UCSD-AML1 (cell line): ENCODE measurements around the gene KRTAP21-3.
"Not testable (repeated sequence)": the region's sequence is repeated elsewhere in the genome, so short reads cannot be mapped to it uniquely, and the experiment has no call there.

Experiments
- DNase-seq: peaks from one replicate; lab custom pipeline; 2025; ENCODE audit not compliant: unreplicated experiment; lab: John Stamatoyannopoulos, UW

The KRTAP21-3 gene, protein sequence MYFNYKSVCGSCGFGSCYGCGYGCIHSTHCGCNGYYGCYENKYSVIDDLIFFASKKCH

DNA sequence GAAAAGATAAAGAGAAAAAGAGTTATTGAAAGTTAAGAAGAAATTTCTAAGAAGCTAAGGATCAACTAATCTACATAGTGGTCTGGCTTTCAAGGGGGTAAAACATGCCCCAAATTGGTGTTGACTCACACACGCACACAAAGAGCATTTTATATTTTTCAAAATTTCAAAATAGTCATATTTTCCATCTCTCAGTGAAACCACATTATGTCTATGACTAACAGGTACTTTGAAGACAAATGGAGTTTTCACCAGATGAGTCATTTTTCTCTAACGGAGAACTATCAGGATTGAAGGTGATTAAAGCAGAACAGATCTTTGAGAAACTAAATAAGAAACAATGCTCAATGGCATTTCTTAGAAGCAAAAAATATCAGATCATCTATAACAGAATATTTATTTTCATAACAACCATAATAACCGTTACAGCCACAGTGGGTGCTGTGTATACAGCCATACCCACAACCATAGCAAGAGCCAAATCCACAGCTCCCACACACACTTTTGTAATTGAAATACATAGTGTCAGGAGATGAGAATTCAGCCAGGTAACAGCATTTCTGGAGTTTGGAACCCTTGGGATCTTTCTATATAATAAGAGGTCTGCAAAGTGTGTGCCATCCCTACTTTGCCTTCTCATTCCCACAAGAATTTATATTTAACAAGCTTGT, at the start of gene KRTAP21-3:
KRTAP21-3 (minus strand) TSS at position 539 of the 671 bp plus-strand sequence; CDS start at position 521, 18 bp downstream.
- no peak for DNase-seq

- no peak for DNase-seq
Observed at GRCh38 chr21:30760776-30761175, 42.2 kb upstream of the KRTAP21-3 start.

DNA sequence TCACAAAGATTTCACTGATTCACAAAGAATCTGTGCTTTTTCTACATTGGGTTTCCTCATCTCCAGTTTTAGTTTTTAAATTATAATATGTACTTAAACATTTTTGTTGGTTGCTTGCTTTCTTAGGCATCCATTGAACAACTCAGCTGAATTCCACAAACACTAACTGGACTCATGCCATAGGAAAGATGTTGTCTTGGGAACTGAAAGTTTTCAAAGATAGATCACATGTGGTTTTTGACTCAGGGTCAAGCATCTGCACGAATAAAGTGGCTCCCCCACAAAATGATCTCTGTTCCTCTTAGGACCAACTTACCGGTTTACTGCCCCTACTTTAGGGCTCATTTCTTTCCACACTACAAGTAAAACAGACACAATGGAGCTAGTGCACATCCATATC, 39.7 kb upstream of the KRTAP21-3 start:
- no peak for DNase-seq

- DNase-seq = not testable (repeated sequence)
Observed at GRCh38 chr21:30755328-30755727, 36.8 kb upstream of the KRTAP21-3 start, which contains the start of gene KRTAP21-1. Gene KRTAP21-1 (minus strand): TSS chr21:30755428. CDS start chr21:30755378, 50 bp downstream.

DNA sequence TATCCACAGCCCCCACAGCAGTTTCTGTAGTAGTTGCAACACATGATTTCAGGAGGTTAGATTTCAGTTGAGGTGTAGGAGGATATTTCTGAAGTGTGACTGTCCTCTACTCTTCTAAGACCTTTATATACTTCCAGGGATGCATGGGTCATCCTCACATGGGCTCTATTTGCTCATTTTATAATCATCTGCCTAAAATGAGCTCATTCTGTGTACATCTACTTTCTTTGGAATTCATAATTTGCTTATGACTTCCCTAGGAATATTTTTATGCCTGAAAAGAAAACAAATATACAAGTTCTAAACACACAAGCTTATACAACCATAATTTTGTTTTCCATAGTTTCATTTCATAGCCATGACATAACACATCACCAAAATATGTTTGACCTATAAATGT, 28.6 kb upstream of the KRTAP21-3 start, which contains the start of gene KRTAP21-2:
KRTAP21-2 (minus strand) TSS at position 101 of the 400 bp plus-strand sequence; CDS start at position 44, 57 bp downstream.
- no peak for DNase-seq

DNA sequence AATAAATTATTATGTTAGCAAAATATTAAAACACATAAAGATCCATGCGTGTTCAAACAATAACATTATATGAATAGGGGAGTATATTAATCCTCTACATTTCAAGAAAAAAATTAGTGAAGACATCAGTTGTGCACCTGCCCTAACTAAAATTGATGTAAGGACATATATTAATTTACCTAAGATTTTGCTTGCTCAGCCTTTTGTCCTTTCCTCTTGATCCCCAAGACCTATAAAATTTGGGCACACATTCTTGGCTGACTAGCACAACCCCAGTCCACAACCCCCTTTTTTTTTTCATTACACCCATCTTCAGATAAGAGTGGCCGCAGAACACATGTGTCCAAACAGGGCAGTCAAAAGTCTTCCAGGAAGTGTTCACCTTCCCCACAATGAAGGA, 21.9 kb upstream of the KRTAP21-3 start:
- no peak for DNase-seq

- no peak for DNase-seq
Observed at GRCh38 chr21:30733026-30733425, 14.4 kb upstream of the KRTAP21-3 start.

- no peak for DNase-seq
Observed at GRCh38 chr21:30726726-30727125, 8.1 kb upstream of the KRTAP21-3 start.

DNA sequence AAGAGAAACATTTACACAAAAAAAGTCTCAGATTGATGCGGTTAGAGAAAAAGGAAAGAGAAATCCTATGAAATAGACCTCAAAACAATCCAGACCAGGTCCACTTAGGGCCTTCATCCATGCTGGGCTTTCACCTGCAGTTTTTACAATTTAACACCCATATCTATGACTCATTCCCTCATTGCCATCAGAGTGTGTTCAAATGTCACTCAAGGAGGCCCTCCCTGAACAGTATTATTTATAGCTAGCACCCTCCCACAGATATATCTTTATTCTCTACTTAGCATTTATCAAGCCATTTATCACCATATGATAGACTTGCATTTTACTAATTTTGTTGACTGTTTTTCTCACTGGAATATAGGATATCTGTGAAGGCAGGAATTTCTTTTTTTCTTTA, 824 bp upstream of the KRTAP21-3 start:
- DNase-seq = no peak

- no peak for DNase-seq
Observed at GRCh38 chr21:30717105-30717504, 1.5 kb downstream of the KRTAP21-3 start.

DNA sequence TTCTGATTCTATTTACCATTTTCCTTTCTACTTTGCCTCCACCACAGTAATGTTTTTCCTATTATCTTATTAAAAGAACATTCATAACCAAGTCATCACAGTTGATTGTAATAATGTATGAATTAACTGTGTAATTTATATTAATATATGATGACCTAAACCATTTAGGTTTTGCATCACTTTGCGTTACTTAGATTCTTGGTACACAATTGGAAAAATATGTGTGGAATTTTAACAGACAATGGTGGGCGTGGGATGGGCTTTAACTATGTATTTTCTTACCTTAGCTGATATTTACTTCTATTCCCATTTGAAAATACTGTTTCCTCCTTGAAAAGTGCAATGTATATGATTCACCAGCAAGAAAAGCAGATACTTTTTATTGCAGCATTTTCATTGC, 3.6 kb downstream of the KRTAP21-3 start:
- DNase-seq = no peak

- DNase-seq = no peak
Observed at GRCh38 chr21:30714456-30714855, 4.1 kb downstream of the KRTAP21-3 start.

- no peak for DNase-seq
Observed at GRCh38 chr21:30713766-30714165, 4.8 kb downstream of the KRTAP21-3 start.

DNA sequence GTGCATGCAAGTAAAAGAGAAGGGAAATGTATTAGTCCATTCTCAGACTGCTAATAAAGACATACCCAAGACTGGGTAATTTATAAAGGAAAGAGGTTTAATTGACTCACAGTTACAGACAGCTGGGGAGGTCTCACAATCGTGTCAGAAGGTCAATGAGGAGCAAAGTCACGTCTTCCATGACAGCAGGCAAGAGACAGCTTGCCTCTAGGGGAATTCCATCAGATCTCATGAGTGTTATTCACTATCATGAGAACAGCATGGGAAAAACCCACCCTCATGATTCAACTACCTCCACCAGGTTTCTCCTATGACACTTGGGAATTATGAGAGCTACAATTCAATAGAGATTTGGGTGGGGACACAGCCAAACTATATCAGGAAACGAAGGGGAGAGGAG, 8.1 kb downstream of the KRTAP21-3 start:
- DNase-seq = no peak

DNA sequence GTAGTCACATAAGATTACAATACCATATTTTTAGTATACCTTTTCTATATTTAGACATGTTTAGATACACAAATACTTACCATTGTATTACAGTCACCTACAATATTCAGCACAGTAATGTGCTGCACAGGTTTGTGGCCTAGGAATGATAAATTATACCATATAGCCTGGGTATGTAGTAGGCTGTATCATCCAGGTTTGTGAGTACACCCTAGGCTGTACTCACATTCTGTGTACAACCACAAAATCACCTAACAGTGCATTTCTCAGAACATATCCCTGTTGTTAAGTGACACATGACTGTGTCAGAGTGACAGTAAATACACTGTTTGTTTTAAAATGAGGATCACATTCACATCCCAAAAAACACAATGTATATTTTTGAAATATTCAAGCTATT, 11.2 kb downstream of the KRTAP21-3 start:
- DNase-seq = no peak

- no peak for DNase-seq
Observed at GRCh38 chr21:30695956-30696355, 22.6 kb downstream of the KRTAP21-3 start.

- DNase-seq = no peak
Observed at GRCh38 chr21:30689822-30690221, 28.8 kb downstream of the KRTAP21-3 start.

- DNase-seq = no peak
Observed at GRCh38 chr21:30684506-30684905, 34.1 kb downstream of the KRTAP21-3 start.

DNA sequence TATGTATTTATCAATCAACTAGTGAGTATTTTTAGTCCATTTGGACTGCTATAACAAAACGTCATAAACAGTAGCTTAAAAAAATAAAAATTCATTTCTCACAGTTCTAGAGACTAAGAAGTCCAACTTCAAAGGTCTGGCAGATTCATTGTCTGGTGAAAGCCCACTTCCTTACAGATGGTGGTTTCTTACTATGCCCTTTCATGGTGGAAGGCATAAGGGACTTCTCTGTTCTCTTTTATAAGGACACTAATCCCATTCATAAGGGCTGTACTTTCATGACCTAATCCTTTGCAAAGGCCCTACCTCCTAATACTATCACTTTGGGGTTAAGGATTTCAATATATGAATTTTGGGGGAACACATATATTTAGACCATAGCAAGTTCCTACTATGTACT, 38.0 kb downstream of the KRTAP21-3 start:
- no peak for DNase-seq

- no peak for DNase-seq
Observed at GRCh38 chr21:30676737-30677136, 41.8 kb downstream of the KRTAP21-3 start.

DNA sequence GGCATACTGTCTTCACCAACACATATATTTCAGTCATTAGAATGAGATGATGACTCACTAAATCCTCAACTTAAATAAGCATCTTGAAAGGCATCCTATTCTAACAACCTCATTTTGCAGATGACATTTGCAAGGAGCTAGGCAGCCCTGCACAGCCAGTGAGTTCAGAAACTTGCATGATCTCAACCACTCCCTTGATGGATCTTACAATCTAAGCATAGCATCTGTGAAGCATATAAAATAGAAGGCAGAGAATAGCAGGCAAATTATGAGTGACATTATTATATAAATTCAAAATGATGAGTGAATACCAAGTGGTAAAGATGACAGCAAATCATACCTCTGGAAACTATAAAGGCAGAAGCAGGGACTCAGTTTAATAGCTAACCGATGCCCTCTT, 44.3 kb downstream of the KRTAP21-3 start:
- DNase-seq = no peak

GRCh38 chr21:30672985-30673650, 45.5 kb downstream of the KRTAP21-3 start:
- no peak for DNase-seq
